ENCODE data around the gene SYNE1. TPM values are rescaled to one million over a fixed set of nuclear protein-coding genes. Genes with fewer than 3 reads are reported as not detected.

SYNE1 gene
- total and polyA plus RNA-seq, 8 donors, result 79.1 to 201 (median 104) TPM

DNA sequence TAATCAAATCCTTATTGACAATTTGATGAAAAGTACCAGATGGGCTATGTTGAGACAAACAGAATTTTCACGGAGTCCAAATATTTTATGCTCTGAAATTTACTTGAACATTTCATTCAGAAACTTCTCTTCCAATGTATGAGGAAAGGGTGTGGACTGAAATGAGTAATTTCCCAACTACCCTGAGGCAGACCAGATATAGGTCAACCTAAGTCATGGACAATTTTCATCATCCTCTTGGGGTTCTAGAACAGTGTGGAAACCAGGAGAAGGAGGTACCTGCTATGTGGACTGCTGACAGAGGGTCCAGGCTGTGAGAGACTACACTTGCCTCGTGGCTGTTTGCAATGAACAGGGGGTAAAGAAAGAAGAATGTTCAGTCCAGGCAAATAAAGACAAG lies 506.7 kb downstream of the SYNE1 start:
- Histone ChIP-seq H3K27me3 (no peaks in the 10 kb centered on the region), H3K27ac (peak overlapping the region; percentile 75 to 77), H3K9me3 (no peaks in the 10 kb centered on the region), H3K36me3 (peaks cover 0 to 94% of the 10 kb centered on the region in 2 donors), H3K4me3 (peak overlapping the region in 1 of 2 donors; percentile 19), H3K4me1 (peaks cover 0 to 25% of the 10 kb centered on the region in 2 donors)
- TF ChIP-seq, protein P1, sequence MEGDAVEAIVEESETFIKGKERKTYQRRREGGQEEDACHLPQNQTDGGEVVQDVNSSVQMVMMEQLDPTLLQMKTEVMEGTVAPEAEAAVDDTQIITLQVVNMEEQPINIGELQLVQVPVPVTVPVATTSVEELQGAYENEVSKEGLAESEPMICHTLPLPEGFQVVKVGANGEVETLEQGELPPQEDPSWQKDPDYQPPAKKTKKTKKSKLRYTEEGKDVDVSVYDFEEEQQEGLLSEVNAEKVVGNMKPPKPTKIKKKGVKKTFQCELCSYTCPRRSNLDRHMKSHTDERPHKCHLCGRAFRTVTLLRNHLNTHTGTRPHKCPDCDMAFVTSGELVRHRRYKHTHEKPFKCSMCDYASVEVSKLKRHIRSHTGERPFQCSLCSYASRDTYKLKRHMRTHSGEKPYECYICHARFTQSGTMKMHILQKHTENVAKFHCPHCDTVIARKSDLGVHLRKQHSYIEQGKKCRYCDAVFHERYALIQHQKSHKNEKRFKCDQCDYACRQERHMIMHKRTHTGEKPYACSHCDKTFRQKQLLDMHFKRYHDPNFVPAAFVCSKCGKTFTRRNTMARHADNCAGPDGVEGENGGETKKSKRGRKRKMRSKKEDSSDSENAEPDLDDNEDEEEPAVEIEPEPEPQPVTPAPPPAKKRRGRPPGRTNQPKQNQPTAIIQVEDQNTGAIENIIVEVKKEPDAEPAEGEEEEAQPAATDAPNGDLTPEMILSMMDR (IDR thresholded peaks at IDR 0.05), result no peak
- no peak for DNase-seq
- peak; percentile 48 for ATAC-seq
- intact Hi-C loops (cut with DNase I), result no loop called here

DNA sequence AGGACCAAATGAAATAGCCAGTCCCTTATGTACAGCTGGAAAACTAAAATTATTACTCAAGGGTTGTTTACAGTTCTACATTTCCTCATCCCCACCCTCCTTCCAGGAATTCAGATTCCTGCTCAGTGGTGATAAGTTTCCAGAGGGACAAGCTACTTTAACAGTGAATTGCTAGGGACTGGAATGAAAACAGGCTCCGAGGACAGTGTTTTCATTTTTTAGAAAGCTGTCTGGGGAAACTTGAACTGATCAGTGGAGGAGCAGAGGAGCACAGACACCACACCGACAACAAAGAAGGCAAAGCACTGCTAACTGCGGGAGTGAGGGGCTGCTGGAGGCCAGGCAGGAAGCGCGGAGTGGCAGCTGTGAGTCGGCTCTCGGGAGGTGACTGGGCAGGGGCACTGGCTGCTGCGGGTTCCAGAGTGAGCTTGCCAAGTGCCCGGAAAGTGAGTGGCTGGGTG lies 507.4 kb downstream of the SYNE1 start:
- intact Hi-C loops (cut with DNase I), result loop anchor here in 1 of 2 donors (10.0 kb wide), 1 partner anchor 365 kb away; no protein-coding TSS in a partner anchor
- TF ChIP-seq, protein P1 (IDR thresholded peaks at IDR 0.05), result no peak
- Histone ChIP-seq H3K4me1 (peaks cover 0 to 25% of the 10 kb centered on the region in 2 donors), H3K27me3 (no peaks in the 10 kb centered on the region), H3K4me3 (peak overlapping the region in 1 of 2 donors; percentile 19), H3K9me3 (no peaks in the 10 kb centered on the region), H3K36me3 (peaks cover 0 to 91% of the 10 kb centered on the region in 2 donors), H3K27ac (peak overlapping the region; percentile 75 to 77)
- peak in 3 of 4 donors; percentile 19 to 77 (median 28) for DNase-seq
- peak; percentile 83 for ATAC-seq

DNA sequence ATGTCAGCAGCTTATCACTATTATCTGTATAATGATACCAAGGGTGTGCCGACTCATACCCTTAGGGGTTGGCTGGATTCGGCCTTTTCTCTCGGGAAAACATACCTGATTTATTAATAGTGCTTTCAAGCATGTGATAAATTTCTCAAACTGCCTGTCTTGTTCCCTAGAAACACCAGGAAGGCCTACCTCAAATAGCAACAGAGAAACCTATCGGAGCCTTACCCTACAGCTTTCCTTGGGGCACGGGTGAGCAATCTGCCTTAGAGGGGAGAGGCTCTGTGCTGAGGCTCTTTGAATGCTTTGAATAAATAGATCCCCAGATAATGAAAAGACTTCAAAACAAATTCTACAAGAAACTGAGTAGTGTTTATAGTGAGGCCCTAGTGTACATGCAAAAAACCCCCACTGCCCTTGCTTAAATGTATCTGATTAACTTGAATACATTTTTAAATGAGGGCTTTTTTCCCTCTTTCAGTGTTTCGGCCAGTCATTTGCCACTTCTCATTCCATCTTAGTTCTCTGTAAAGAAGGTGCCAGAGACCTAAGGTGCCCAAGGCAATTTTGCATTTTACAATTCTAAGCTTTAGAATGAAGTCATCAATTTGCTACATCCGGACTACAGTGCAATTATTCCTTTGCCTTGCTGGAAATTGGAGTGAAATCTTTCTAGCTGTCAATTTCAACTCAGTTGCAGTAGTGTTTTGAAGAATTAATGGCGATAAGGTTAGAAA lies 509.6 kb downstream of the SYNE1 start:
- Histone ChIP-seq H3K9me3 (no peaks in the 10 kb centered on the region), H3K4me3 (no peak overlapping the region), H3K27ac (no peak overlapping the region), H3K4me1 (peaks cover 0 to 25% of the 10 kb centered on the region in 2 donors), H3K27me3 (no peaks in the 10 kb centered on the region), H3K36me3 (peaks cover 0 to 88% of the 10 kb centered on the region in 2 donors)
- ATAC-seq (no peak), DNase-seq (no peak)
- TF ChIP-seq, protein P1 (IDR thresholded peaks at IDR 0.05), result no peak
- intact Hi-C loops (cut with DNase I), result loop anchor here in 1 of 2 donors (10.0 kb wide), 1 partner anchor 363 kb away; no protein-coding TSS in a partner anchor

DNA sequence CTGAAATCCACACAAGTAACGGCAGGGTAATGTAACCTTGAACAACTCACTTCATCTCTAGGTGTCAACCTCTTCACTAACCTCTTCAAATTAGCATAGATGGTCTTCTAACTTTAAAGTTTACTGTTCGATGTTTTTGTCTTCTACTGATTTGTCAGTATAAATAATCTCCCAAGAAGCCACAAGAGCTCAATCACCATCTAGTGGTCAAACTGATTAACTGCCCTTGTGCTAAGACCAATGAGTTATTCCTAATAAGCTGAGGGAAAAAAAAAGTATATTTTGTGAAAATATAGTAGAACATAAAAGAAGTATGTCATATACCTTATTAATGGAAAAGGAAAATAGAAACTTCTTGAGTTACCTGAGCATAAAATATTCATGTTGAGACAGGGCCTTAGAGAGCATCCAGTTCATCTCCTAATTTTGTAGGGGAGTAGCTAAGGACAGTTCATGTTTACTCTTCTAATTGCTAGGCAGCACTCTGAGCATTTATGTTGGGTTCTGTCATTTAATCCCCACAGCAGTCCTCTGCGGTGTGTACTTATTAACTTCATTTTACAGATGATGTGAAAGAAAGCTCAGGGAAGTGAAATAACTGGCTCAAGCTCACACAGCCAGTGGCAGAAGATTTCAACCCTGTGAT lies 512.6 kb downstream of the SYNE1 start:
- Histone ChIP-seq H3K4me1 (peaks cover 0 to 13% of the 10 kb centered on the region in 2 donors), H3K4me3 (no peak overlapping the region), H3K27ac (no peak overlapping the region), H3K9me3 (no peaks in the 10 kb centered on the region), H3K27me3 (no peaks in the 10 kb centered on the region), H3K36me3 (peaks cover 0 to 88% of the 10 kb centered on the region in 2 donors)
- intact Hi-C loops (cut with DNase I), result loop anchor here in 1 of 2 donors (10.0 kb wide), 1 partner anchor 360 kb away; no protein-coding TSS in a partner anchor
- ATAC-seq (peak; percentile 79), DNase-seq (peak in 1 of 4 donors; percentile 26)
- TF ChIP-seq, protein P1 (IDR thresholded peaks at IDR 0.05), result peak; percentile 58 to 64

DNA sequence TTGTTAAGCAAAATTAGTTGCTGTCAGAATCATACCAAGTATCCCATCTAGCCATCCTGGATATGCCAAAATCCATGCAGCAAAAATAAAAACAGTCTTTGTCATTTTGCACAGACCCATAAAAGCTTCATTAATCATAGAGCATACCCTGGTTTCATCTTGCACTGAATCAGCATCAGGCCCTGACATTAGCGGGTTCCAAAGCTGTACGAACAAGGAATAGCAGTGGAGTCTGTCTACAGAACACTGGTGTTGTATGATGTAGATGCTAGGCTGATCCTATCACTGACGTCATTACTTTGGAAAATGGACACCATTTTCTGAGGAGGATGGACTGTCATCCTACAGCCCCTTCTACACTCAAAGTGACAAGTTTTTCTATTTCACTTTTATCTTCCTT lies 514.1 kb downstream of the SYNE1 start:
- DNase-seq, result no peak
- intact Hi-C loops (cut with DNase I), result loop anchor here in 1 of 2 donors (10.0 kb wide), 1 partner anchor 358 kb away; no protein-coding TSS in a partner anchor
- no peak for ATAC-seq
- no peaks in the 10 kb centered on the region for H3K27me3 ChIP-seq
- no peaks in the 10 kb centered on the region for H3K9me3 ChIP-seq
- H3K36me3 ChIP-seq, result peaks cover 0 to 84% of the 10 kb centered on the region in 2 donors
- no peak overlapping the region for H3K27ac ChIP-seq
- TF ChIP-seq, protein P1 (IDR thresholded peaks at IDR 0.05), result no peak
- H3K4me1 ChIP-seq, result peaks cover 0 to 4% of the 10 kb centered on the region in 2 donors
- H3K4me3 ChIP-seq, result no peak overlapping the region

All from left lung (tissue), 10 donors.